GM19395 (cell line): Measurements from ENCODE around the gene LRIT1.

Experiments used
- ATAC-seq: cut with Tn5 transposase; IDR thresholded peaks from one replicate; pipeline ENCODE4 v1.9.1; 2021; ENCODE audit warnings: mild to moderate bottlenecking, moderate library complexity; ENCODE audit not compliant: unreplicated experiment

Gene LRIT1

DNA sequence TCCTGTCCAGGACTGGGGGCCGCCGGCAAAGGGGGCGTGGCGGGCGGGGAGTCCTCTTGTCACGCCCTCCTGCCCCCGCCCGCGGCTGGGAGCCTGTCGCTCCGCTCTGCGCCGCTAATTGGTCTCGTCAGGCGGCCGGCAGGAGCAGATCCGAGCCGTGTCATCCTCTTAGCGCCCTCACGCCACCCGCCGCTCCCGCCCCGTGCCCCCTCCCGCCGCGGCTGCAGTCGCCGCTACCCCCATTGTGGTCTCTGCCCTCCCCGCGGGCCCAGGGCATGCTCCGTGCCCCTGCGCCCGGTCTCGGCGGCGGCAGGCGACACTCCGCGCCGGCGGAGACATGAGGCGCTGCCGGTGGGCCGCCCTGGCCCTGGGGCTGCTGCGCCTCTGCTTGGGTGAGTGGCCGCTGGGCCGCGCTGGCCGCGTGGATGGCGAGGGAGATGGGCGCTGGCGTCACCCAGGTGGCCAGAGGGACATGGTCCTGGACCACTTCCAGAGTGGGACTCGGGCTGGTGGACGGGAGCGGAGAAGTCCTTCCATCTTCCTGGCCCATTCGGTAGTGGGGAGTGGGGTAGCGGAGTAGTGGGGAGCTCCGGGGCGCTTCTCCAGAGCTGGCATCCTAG is 46.8 kb downstream of the LRIT1 start, which contains the start of gene CDHR1:
TSS of gene CDHR1 (plus strand) at position 114 of the 620 bp plus-strand sequence. CDS start at position 338, 224 bp downstream.
- ATAC-seq: peak; percentile 65

DNA sequence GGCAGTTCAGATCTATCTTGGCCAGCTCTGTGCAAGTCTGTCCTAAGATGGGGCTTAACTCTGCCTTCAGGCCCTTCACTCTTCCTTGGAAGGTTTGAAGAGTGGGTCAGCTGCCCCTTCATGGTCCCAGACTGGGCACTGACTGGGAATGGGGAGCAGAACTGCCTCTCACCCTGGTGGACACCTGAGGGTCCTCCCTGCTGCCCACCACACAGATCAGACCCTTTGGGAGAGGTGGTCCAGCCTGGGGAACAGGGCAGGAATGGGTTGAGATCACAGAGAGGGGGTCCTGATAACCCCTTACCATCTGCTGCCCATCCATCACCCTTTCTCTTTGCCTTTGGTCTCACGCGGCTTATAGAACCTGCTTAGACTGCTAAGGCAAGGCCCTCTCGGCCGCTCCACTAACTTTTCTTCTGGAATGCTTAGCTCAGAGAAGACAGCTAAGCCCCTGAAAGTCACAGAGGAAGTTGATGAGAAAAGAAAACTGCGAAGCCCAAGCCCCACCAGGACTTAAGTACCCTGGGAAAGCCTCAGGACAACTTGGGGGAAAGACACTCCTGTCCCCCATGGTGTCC is 47.4 kb downstream of the LRIT1 start:
- ATAC-seq: peak; percentile 29

DNA sequence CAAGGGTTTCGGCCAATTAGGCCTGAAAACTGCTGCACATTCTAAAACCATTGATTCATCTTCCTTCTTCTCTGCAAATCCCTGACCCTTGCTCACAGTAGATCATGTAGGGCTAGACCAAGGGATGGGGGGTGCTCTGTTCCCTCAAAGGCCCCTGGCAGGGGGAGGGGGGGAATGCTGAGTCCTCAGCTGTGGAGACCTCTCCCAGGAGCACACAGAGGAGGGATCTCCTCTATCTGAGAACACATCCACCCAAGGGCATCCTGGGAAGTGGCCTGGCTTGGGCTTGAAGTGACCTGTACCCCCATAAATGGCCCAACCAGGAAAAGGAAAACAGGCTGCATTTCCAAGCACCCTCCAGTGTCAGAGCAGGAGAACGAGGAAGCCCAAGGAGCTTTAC is 48.0 kb downstream of the LRIT1 start:
- no peak for ATAC-seq

DNA sequence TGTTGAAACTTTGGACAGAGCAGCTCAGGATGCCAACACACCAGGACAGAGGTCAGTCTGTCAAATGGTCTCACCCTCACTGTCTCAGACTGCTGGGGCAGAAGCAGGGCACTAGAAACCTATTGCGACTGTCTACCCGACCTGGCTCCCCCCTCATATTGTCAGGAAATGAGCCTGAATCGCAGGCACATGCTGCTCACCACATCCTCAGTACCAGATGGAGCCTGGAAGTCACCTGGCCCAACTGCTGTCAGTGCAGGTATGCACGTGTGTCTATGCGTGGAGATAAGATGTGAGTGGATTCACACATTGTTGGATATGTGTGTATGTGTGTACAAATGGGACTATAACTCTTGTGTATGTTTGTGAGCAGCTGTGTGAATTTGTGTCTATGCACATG is 50.2 kb downstream of the LRIT1 start:
- ATAC-seq: no peak

DNA sequence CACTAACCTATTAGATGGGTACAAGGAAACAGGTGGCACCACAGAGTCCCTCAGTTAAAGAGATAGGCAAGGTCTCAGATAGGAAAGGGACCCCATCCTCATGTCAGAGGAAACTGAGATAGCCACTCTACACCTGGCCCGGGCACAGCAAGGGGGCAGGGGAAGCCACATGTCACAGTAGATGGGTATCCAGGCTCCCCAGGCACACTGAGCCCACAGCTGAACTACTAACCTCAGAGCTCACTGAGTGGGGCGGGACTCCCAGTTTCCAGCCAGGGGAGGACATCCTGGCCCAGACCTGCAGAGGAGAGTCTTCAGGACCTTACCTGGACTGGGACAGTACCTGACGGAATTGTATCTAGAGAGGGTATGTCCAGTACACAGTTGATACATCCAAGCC is 50.7 kb downstream of the LRIT1 start:
- ATAC-seq: no peak

DNA sequence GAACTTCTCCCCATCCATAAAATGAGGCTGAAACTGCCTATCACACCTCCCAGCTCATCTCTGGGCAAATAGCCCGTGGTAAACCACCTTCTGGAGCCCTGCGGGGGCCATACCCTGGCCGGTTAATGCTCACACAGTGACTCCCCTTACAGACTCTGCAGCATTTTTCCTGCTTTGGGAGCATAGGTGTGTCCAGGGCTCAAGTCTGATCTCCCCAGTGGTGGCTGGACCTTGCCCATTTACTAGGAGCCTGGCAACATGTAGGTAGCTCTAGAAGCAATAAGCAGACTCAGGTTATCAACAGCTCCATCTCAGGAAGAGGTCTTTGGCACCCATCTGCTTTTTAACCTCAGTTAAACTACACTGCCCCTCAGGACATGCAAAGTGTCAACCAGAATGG is 52.5 kb downstream of the LRIT1 start:
- no peak for ATAC-seq

DNA sequence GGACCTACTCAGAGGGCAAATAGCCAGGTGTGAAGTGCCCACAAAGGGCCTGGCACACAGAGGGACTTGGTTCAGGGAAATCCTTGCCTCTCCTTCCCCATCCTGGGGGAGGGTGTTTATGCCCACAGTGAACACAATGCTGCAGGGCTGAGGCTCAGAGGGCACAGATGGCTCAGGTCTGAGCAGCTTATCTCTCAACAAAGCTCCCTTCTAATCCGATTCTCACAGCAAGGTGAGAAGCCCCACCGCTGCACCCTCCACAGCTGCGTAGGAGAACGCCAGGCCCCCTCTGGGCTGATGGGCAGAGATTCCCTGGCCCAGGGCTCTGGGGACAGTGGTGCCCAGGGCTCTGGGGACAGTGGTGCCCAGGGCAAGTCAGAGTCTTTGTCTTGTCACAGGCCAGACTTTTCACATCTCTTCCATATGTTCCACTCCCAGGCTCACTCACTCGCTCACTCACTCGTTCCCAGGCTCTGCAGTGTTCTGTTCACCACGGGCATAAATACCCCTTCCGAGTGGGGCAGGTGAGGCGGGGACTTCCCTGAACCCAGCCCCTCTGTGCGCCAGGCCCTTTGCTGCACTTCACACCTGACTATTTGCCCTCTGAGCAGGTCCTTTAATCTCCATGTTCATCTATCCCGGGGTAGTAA is 55.7 kb downstream of the LRIT1 start:
- ATAC-seq: no peak

DNA sequence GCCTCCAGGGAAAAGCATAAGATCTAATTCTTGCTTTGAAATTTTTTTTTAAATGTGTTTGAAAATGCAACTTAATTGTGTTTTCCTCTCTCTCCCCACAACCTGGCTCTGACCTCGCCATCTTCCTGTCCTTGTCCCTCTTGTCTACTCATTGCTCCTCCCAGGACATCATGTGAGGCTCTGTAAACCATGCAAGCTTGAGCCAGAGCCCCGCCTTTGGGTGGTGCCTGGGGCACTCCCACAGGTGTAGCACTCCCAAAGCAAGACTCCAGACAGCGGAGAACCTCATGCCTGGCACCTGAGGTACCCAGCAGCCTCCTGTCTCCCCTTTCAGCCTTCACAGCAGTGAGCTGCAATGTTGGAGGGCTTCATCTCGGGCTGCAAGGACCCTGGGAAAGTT is 56.8 kb downstream of the LRIT1 start:
- no peak for ATAC-seq

DNA sequence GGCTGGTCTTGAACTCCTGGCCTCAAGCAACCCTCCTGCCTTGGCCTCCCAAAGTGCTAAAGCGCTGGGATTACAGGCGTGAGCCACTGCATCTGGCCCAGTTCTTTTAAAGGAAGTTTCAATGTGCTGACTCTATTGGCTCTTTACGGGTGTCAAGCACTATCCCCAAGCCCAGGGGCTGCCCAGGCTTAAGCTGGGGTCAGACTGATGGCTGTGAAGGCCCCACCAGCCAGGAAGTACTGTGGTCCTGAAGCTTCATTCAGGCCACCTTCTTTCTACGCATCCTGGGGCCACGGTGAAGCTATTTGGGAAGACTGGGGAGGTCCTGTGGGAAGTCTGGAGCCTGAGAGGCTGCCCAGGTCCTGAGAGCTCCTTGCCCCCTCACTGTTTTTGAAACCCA is 59.7 kb downstream of the LRIT1 start:
- no peak for ATAC-seq
